ENCODE measurements around the gene UNC13D.

Gene UNC13D

DNA sequence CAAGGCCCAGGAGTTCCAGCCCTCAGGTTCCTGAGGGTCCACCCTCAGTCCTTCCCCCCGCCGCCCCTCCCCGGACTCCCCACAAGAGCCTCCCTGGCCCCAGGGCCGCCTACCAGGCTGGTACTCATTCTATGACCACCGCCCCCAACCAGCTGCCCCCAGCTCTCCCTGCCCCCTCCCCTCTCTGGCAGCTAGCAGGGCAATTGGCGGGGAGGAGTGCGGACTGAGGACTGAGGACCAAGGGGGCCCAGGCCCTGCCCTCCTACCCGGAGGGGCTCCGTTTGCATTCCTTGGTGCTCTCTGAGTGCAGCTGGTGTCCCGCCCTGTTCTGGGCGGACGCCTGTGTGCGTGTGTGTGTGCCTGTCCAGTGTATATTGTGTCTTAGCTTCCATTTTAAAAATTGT, 19.1 kb downstream of the UNC13D start:
- H3K4me2 ChIP-seq (ENCODE audit: low read depth, low read length), result no peak overlapping the region
- H3K36me3 ChIP-seq (replicated peaks; ENCODE audit: insufficient read depth, low read length), result no peaks in the 10 kb centered on the region
- no peaks in the 10 kb centered on the region for H4K20me1 ChIP-seq (ENCODE audit: insufficient read depth, low read length)
- H2AFZ ChIP-seq (ENCODE audit: low read length), result no peak overlapping the region
- H3K4me1 ChIP-seq (ENCODE audit: low read length), result peaks cover 9% of the 10 kb centered on the region
- no peaks in the 10 kb centered on the region for H3K27me3 ChIP-seq (replicated peaks; ENCODE audit: insufficient read depth, low read length)
- H3K27ac ChIP-seq (ENCODE audit: low read length), result no peak overlapping the region
- no peaks in the 10 kb centered on the region for H3K9me2 ChIP-seq (replicated peaks; ENCODE audit: insufficient read depth, low read length)
- TF ChIP-seq, protein P1, sequence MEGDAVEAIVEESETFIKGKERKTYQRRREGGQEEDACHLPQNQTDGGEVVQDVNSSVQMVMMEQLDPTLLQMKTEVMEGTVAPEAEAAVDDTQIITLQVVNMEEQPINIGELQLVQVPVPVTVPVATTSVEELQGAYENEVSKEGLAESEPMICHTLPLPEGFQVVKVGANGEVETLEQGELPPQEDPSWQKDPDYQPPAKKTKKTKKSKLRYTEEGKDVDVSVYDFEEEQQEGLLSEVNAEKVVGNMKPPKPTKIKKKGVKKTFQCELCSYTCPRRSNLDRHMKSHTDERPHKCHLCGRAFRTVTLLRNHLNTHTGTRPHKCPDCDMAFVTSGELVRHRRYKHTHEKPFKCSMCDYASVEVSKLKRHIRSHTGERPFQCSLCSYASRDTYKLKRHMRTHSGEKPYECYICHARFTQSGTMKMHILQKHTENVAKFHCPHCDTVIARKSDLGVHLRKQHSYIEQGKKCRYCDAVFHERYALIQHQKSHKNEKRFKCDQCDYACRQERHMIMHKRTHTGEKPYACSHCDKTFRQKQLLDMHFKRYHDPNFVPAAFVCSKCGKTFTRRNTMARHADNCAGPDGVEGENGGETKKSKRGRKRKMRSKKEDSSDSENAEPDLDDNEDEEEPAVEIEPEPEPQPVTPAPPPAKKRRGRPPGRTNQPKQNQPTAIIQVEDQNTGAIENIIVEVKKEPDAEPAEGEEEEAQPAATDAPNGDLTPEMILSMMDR (IDR thresholded peaks at IDR 0.05; ENCODE audit: low read length), result no peak
- TF ChIP-seq EZH2phosphoT487 (IDR thresholded peaks at IDR 0.05; ENCODE audit: low read length), result no peak
- TF ChIP-seq EZH2 (optimal IDR thresholded peaks at IDR 0.05; ENCODE audit: low read depth, low read length), result no peak
- no peak overlapping the region for H3K9ac ChIP-seq (ENCODE audit: low read length)
- H3K9me3 ChIP-seq (replicated peaks; ENCODE audit: insufficient read depth, low read length), result no peaks in the 10 kb centered on the region
- no peaks in the 10 kb centered on the region for H3K79me2 ChIP-seq (ENCODE audit: low read length)
- H3F3A ChIP-seq (ENCODE audit: insufficient read depth, low read length), result no peaks in the 10 kb centered on the region; the same call in 1 of the 2 replicates
- no peak overlapping the region for H3K4me3 ChIP-seq (ENCODE audit: low read length)
- DNase-seq, result no peak

DNA sequence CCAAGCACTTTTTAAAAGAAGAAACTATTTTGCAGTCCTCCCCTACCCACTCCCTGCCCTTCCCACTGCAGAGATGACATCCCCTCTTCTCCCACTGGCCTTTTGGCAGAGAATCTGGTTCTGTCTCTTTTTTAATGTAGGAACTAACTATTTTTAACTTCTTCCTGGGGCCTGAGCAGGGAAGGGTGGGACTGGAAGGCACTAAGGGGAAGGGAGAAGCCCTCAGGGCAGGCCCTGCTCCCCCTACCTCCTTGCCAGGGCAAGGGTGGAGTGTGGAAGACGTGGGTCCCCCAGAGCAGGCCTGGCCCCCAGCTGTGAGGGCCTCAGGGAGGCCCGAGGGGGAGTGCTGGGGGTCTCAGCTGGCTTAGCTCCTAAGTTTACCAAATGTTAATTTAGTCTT, 19.5 kb downstream of the UNC13D start:
- no peak overlapping the region for H3K27ac ChIP-seq (ENCODE audit: low read length)
- TF ChIP-seq, protein P1 (IDR thresholded peaks at IDR 0.05; ENCODE audit: low read length), result no peak
- TF ChIP-seq EZH2phosphoT487 (IDR thresholded peaks at IDR 0.05; ENCODE audit: low read length) (no peak), EZH2 (optimal IDR thresholded peaks at IDR 0.05; ENCODE audit: low read depth, low read length) (no peak)
- H3K9me2 ChIP-seq (replicated peaks; ENCODE audit: insufficient read depth, low read length), result no peaks in the 10 kb centered on the region
- H3K4me3 ChIP-seq (ENCODE audit: low read length), result no peak overlapping the region
- H4K20me1 ChIP-seq (ENCODE audit: insufficient read depth, low read length), result no peaks in the 10 kb centered on the region
- H3F3A ChIP-seq (ENCODE audit: insufficient read depth, low read length), result no peaks in the 10 kb centered on the region; the same call in 1 of the 2 replicates
- no peak overlapping the region for H3K9ac ChIP-seq (ENCODE audit: low read length)
- no peaks in the 10 kb centered on the region for H3K79me2 ChIP-seq (ENCODE audit: low read length)
- H3K9me3 ChIP-seq (replicated peaks; ENCODE audit: insufficient read depth, low read length), result no peaks in the 10 kb centered on the region
- H3K27me3 ChIP-seq (replicated peaks; ENCODE audit: insufficient read depth, low read length), result no peaks in the 10 kb centered on the region
- H3K36me3 ChIP-seq (replicated peaks; ENCODE audit: insufficient read depth, low read length), result no peaks in the 10 kb centered on the region
- no peak overlapping the region for H2AFZ ChIP-seq (ENCODE audit: low read length)
- H3K4me2 ChIP-seq (ENCODE audit: low read depth, low read length), result no peak overlapping the region
- peaks cover 9% of the 10 kb centered on the region for H3K4me1 ChIP-seq (ENCODE audit: low read length)
- no peak for DNase-seq

DNA sequence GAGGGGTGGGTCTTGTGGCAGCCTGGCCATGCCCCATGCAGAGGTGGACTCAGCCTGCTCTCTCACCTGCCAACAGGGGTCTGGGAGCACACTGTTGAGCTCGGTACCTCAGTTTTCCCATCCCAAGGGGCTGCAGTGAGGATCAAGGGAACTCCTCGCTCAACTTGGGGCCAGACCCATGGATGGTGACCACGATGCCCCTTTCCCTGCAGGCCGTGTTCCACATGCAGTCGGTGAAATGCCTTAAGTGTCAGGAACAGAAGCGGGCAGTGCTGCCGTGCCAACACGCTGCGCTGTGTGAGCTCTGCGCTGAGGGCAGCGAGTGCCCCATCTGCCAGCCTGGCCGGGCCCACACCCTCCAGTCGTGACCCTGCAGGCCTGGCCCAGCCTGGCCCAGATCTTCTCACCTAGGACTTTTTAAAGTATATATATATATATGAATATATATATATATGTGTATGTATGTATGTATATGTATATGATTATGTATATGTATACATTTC, 20.1 kb downstream of the UNC13D start:
- DNase-seq, result no peak
- H3K9ac ChIP-seq (ENCODE audit: low read length), result no peak overlapping the region
- no peak overlapping the region for H3K4me2 ChIP-seq (ENCODE audit: low read depth, low read length)
- H3K4me1 ChIP-seq (ENCODE audit: low read length), result peaks cover 9% of the 10 kb centered on the region
- H3K27me3 ChIP-seq (replicated peaks; ENCODE audit: insufficient read depth, low read length), result no peaks in the 10 kb centered on the region
- H3K9me2 ChIP-seq (replicated peaks; ENCODE audit: insufficient read depth, low read length), result no peaks in the 10 kb centered on the region
- no peak overlapping the region for H2AFZ ChIP-seq (ENCODE audit: low read length)
- no peaks in the 10 kb centered on the region for H3K79me2 ChIP-seq (ENCODE audit: low read length)
- no peaks in the 10 kb centered on the region for H4K20me1 ChIP-seq (ENCODE audit: insufficient read depth, low read length)
- H3K9me3 ChIP-seq (replicated peaks; ENCODE audit: insufficient read depth, low read length), result no peaks in the 10 kb centered on the region
- TF ChIP-seq EZH2phosphoT487 (IDR thresholded peaks at IDR 0.05; ENCODE audit: low read length) (no peak), EZH2 (optimal IDR thresholded peaks at IDR 0.05; ENCODE audit: low read depth, low read length) (no peak)
- TF ChIP-seq, protein P1 (IDR thresholded peaks at IDR 0.05; ENCODE audit: low read length), result no peak
- H3K36me3 ChIP-seq (replicated peaks; ENCODE audit: insufficient read depth, low read length), result no peaks in the 10 kb centered on the region
- H3F3A ChIP-seq (ENCODE audit: insufficient read depth, low read length), result no peaks in the 10 kb centered on the region; the same call in 1 of the 2 replicates
- H3K4me3 ChIP-seq (ENCODE audit: low read length), result no peak overlapping the region
- no peak overlapping the region for H3K27ac ChIP-seq (ENCODE audit: low read length)

Measured in MM.1S (cell line).